ENCODE results near the gene CCDC85C. TPM values are rescaled to one million over a fixed set of nuclear protein-coding genes. Genes with fewer than 3 reads are reported as not detected.

The CCDC85C gene
- total RNA-seq, 1 experiment from 2014 or later: 3.4 TPM

- no peak for DNase-seq (ENCODE audit: low read depth)
Observed at GRCh38 chr14:99540196-99541032, 63.6 kb downstream of the CCDC85C start.

- DNase-seq (ENCODE audit: low read depth): no peak
Observed at GRCh38 chr14:99539491-99539890, 64.5 kb downstream of the CCDC85C start.

- DNase-seq (ENCODE audit: low read depth): no peak
Observed at GRCh38 chr14:99538733-99539132, 65.3 kb downstream of the CCDC85C start.

- DNase-seq (ENCODE audit: low read depth): no peak
Observed at GRCh38 chr14:99538275-99538674, 65.7 kb downstream of the CCDC85C start.

GRCh38 chr14:99537399-99537798 is 66.6 kb downstream of the CCDC85C start:
- DNase-seq (ENCODE audit: low read depth): peak; percentile 68

- DNase-seq (ENCODE audit: low read depth): no peak
Observed at GRCh38 chr14:99535908-99536778, 67.9 kb downstream of the CCDC85C start.

GRCh38 chr14:99535448-99535847 is 68.6 kb downstream of the CCDC85C start:
- DNase-seq (ENCODE audit: low read depth): no peak

- no peak for DNase-seq (ENCODE audit: low read depth)
Observed at GRCh38 chr14:99534863-99535262, 69.1 kb downstream of the CCDC85C start.

- DNase-seq (ENCODE audit: low read depth): no peak
Observed at GRCh38 chr14:99534333-99534732, 69.7 kb downstream of the CCDC85C start.

GRCh38 chr14:99532310-99532709 is 71.7 kb downstream of the CCDC85C start:
- DNase-seq (ENCODE audit: low read depth): no peak

GRCh38 chr14:99531251-99532096 is 72.5 kb downstream of the CCDC85C start:
- peak; percentile 23 for DNase-seq (ENCODE audit: low read depth)

GRCh38 chr14:99530407-99531155 is 73.4 kb downstream of the CCDC85C start:
- DNase-seq (ENCODE audit: low read depth): no peak

- peak; percentile 10 for DNase-seq (ENCODE audit: low read depth)
Observed at GRCh38 chr14:99529899-99530298, 74.1 kb downstream of the CCDC85C start.

GRCh38 chr14:99527427-99528076 is 76.5 kb downstream of the CCDC85C start:
- no peak for DNase-seq (ENCODE audit: low read depth)

- no peak for DNase-seq (ENCODE audit: low read depth)
Observed at GRCh38 chr14:99527026-99527425, 77.0 kb downstream of the CCDC85C start.

- no peak for DNase-seq (ENCODE audit: low read depth)
Observed at GRCh38 chr14:99525699-99526080, 78.3 kb downstream of the CCDC85C start.

- DNase-seq (ENCODE audit: low read depth): peak; percentile 15
Observed at GRCh38 chr14:99524804-99525698, 79.0 kb downstream of the CCDC85C start.

- DNase-seq (ENCODE audit: low read depth): no peak
Observed at GRCh38 chr14:99524091-99524661, 79.8 kb downstream of the CCDC85C start.

- no peak for DNase-seq (ENCODE audit: low read depth)
Observed at GRCh38 chr14:99523704-99524055, 80.3 kb downstream of the CCDC85C start.

All from RPMI7951 (cell line).